Left lung (tissue), 10 donors: ENCODE measurements around the gene ZFP57. TPM values are rescaled to one million over a fixed set of nuclear protein-coding genes. Genes with fewer than 3 reads are reported as not detected.
A peak's percentile ranks its signal among the peaks of the same experiment; 100 is the strongest.

Experiments
- ATAC-seq: fragments of 200-7000 bp; cut with Tn5 transposase; one replicate; pipeline ENCODE4 v1.9.1; 2020; ENCODE audit warnings: moderate library complexity
- DNase-seq, 4 donors: peaks; one replicate each; pipeline ENCODE4 v3.0.0-alpha.2; 2013 to 2020
- H3K27ac ChIP-seq, 2 donors: fragments of 200-600 bp; sonication (generic) in 1 of 2; one replicate each; pipeline versions ENCODE4 v1.5.0 to v1.8.0; 2020 to 2021
- H3K27me3 ChIP-seq, 2 donors: fragments of 200-600 bp; sonication (generic) in 1 of 2; one replicate each; pipeline versions ENCODE4 v1.5.0 to v1.8.0; 2020 to 2021
- H3K36me3 ChIP-seq, 2 donors: fragments of 200-600 bp; sonication (generic) in 1 of 2; one replicate each; pipeline versions ENCODE4 v1.5.0 to v1.8.0; 2020 to 2021
- H3K4me1 ChIP-seq, 2 donors: fragments of 200-600 bp; one replicate each; pipeline ENCODE4 v1.8.0; 2021
- H3K4me3 ChIP-seq, 2 donors: fragments of 200-600 bp; sonication (generic) in 1 of 2; one replicate each; pipeline versions ENCODE4 v1.5.0 to v1.8.0; 2020 to 2021; ENCODE audit warnings: mild to moderate bottlenecking in 1 of 2
- H3K9me3 ChIP-seq, 2 donors: fragments of 200-600 bp; sonication (generic) in 1 of 2; one replicate each; pipeline versions ENCODE4 v1.5.0 to v1.8.0; 2020 to 2021
- CTCF ChIP-seq, 2 donors: fragments of 200-600 bp; sonication (generic) in 1 of 2; IDR thresholded peaks; one replicate each; pipeline versions ENCODE4 v1.5.0 to v1.8.0; 2021; ENCODE audit warnings: antibody characterized with exemption in 2 of 2
- intact Hi-C, 2 donors: fragments of 100-400 bp; cut with DNase I; formaldehyde crosslinking; loops; one replicate each; pipeline versions ENCODE4 v1.11.2 to v1.14.2; 2022
- polyA plus RNA-seq, 6 donors: library from polyadenylated mRNA; unstranded; fragments of 120-200 nt; gene quantifications; one replicate each; pipeline ENCODE4 v1.2.1, GENCODE V29; 2013; ENCODE audit not compliant: insufficient read length in 6 of 6
- total RNA-seq, 2 donors: library from RNA; stranded (reverse); fragmentation: NEBNext Ultra II Directional; extraction: Animal tissue kit (Norgen Biotek cat#: 25700); gene quantifications; one replicate each; pipeline ENCODE4 v1.2.1, GENCODE V29; 2021
- donor health status: DM: no; HTN: yes; CAD: no.
- donor health status: DM: no; HTN: no; CAD: no.

ZFP57 gene
- total and polyA plus RNA-seq, 8 donors = 0.61 to 0.68 TPM; not detected in 6

GRCh38 chr6:29728173-29728874 is 47.4 kb upstream of the ZFP57 start:
- H3K36me3 ChIP-seq = peaks cover 0 to 52% of the 10 kb centered on the region in 2 donors
- no peak overlapping the region for H3K27ac ChIP-seq
- DNase-seq (no peak), ATAC-seq (no peak)
- H3K4me1 ChIP-seq = peaks cover 0 to 36% of the 10 kb centered on the region in 2 donors
- no peaks in the 10 kb centered on the region for H3K9me3 ChIP-seq
- intact Hi-C loops = loop anchor here in 1 of 2 donors (10.0 kb wide), 1 partner anchor 286 kb away; no protein-coding TSS in a partner anchor
- H3K4me3 ChIP-seq = no peak overlapping the region
- H3K27me3 ChIP-seq = no peaks in the 10 kb centered on the region
- no peak for TF ChIP-seq CTCF (IDR thresholded peaks at IDR 0.05)

DNA sequence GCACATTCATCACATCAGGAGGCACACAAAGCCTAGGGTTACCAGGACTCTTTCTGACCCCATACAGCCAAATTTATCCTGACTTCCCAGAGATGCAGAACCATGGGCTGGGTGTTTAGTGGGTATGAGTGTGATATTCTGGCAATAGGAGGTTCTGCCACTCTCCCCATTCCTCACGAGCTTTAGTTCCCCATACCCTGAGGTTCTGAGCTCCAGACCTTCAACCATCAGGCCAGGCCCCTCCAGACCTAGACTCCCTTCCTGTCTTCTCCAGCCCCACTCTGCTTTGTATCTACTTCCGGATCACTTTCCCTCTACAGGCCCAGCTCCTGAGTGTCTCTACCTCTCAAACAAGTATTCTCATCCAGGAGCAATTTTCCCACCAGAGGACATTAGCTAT is 46.7 kb upstream of the ZFP57 start:
- no peak for ATAC-seq
- no peak overlapping the region for H3K27ac ChIP-seq
- no peaks in the 10 kb centered on the region for H3K9me3 ChIP-seq
- DNase-seq = no peak
- H3K27me3 ChIP-seq = no peaks in the 10 kb centered on the region
- peaks cover 0 to 52% of the 10 kb centered on the region in 2 donors for H3K36me3 ChIP-seq
- peaks cover 0 to 36% of the 10 kb centered on the region in 2 donors for H3K4me1 ChIP-seq
- TF ChIP-seq CTCF (IDR thresholded peaks at IDR 0.05) = no peak
- intact Hi-C loops = loop anchor here in 1 of 2 donors (10.0 kb wide), 1 partner anchor 287 kb away; no protein-coding TSS in a partner anchor
- H3K4me3 ChIP-seq = no peak overlapping the region

- peak overlapping the region in 1 of 2 donors; percentile 100 for H3K4me3 ChIP-seq
- H3K9me3 ChIP-seq = no peaks in the 10 kb centered on the region
- DNase-seq (no peak), ATAC-seq (no peak)
- intact Hi-C loops = loop anchor here in 1 of 2 donors (10.0 kb wide), 1 partner anchor 288 kb away; no protein-coding TSS in a partner anchor
- peaks cover 0 to 36% of the 10 kb centered on the region in 2 donors for H3K4me1 ChIP-seq
- no peaks in the 10 kb centered on the region for H3K27me3 ChIP-seq
- H3K36me3 ChIP-seq = peaks cover 0 to 52% of the 10 kb centered on the region in 2 donors
- no peak overlapping the region for H3K27ac ChIP-seq
- no peak for TF ChIP-seq CTCF (IDR thresholded peaks at IDR 0.05)
These were observed 45.7 kb upstream of the ZFP57 start for GRCh38 chr6:29726571-29727194.

DNA sequence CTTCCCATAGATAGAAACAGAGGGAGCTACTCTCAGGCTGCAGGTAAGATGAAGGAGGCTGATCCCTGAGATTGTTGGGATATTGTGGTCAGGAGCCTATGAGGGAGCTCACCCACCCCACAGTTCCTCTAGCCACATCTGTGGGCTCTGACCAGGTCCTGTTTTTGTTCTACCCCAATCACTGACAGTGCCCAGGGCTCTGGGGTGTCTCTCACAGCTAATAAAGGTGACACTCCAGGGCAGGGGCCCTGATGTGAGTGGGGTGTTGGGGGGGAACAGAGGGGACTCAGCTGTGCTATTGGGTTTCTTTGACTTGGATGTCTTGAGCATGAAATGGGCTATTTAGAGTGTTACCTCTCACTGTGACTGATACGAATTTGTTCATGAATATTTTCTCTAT is 45.0 kb upstream of the ZFP57 start:
- no peaks in the 10 kb centered on the region for H3K27me3 ChIP-seq
- peaks cover 0 to 36% of the 10 kb centered on the region in 2 donors for H3K4me1 ChIP-seq
- no peaks in the 10 kb centered on the region for H3K9me3 ChIP-seq
- intact Hi-C loops = loop anchor here in 1 of 2 donors (10.0 kb wide), 1 partner anchor 289 kb away; no protein-coding TSS in a partner anchor
- no peak overlapping the region for H3K27ac ChIP-seq
- H3K4me3 ChIP-seq = peak overlapping the region in 1 of 2 donors; percentile 100
- DNase-seq (no peak), ATAC-seq (no peak)
- peaks cover 0 to 52% of the 10 kb centered on the region in 2 donors for H3K36me3 ChIP-seq
- no peak for TF ChIP-seq CTCF (IDR thresholded peaks at IDR 0.05)
